Esophagus squamous epithelium (tissue), 4 donors: ENCODE data around the gene DLG5.

ENCODE experiments used
- CTCF ChIP-seq, 6 experiments: fragments of 450-650 bp in 4 of 6; fragments of 200-600 bp in 2 of 6; sonication (generic) in 2 of 6; IDR thresholded peaks; one replicate each; pipeline ENCODE4 v1.5.1; 2016 to 2019; ENCODE audit warnings: antibody characterized with exemption in 6 of 6, mild to moderate bottlenecking in 4 of 6, moderate library complexity in 4 of 6
- POLR2A ChIP-seq, 4 donors: fragments of 450-650 bp; IDR thresholded peaks; one replicate each; pipeline ENCODE4 v1.6.1; 2017; ENCODE audit warnings: antibody characterized with exemption in 4 of 4, mild to moderate bottlenecking in 4 of 4, moderate library complexity in 3 of 4

DNA sequence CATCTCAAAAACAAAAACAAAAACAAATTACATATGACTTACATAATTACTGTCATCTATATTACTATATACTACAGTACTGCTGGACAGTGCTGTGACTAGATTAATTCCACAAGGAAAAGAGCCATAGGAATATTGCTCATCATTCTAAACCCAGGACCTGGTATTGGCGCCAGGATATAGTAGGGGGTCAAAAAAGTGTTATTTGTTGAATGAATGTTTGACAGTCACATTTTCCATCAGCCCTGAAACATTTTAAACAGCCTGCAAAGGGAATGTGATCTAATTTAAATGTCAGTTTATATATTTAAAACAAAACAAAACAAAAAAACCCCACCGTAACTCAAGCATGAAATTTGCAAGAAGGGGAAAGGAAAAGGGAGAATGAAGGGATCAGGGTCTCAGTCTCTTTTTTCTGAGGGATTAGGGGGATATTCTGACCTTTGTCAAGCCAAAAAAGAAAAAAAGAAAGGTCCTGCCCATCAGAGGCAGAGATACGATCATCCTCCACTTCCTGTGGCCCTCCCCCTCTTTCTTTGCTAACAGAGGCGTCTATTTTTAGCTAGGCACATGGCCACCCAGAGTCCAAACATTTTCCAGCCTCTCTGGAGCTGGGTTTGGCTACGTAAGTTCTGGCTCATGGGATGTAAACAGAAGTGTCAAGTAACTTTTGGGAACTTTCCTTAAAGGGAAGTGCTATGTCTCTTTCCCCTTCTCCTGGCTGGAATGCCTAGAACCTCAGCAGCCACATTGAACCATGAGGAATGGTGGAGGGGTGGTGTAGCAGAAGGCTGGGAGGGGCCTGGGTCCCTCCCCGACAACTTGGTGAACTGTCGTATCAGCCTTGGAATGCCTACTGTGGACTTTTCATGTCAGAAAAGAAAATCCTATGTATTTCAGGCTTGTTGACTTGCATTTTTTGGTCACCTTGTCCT is 44.6 kb upstream of the DLG5 start:
- TF ChIP-seq CTCF (IDR thresholded peaks at IDR 0.05): no peak
- TF ChIP-seq POLR2A (IDR thresholded peaks at IDR 0.05): no peak
